NCI-H774 (cell line): ENCODE data around the gene GIPC3.
"Not testable (repeated sequence)": the region's sequence is repeated elsewhere in the genome, so short reads cannot be mapped to it uniquely, and the experiment has no call there.

Experiments used
- DNase-seq: peaks from one replicate; lab custom pipeline; 2025; lab: John Stamatoyannopoulos, UW

Gene GIPC3

DNA sequence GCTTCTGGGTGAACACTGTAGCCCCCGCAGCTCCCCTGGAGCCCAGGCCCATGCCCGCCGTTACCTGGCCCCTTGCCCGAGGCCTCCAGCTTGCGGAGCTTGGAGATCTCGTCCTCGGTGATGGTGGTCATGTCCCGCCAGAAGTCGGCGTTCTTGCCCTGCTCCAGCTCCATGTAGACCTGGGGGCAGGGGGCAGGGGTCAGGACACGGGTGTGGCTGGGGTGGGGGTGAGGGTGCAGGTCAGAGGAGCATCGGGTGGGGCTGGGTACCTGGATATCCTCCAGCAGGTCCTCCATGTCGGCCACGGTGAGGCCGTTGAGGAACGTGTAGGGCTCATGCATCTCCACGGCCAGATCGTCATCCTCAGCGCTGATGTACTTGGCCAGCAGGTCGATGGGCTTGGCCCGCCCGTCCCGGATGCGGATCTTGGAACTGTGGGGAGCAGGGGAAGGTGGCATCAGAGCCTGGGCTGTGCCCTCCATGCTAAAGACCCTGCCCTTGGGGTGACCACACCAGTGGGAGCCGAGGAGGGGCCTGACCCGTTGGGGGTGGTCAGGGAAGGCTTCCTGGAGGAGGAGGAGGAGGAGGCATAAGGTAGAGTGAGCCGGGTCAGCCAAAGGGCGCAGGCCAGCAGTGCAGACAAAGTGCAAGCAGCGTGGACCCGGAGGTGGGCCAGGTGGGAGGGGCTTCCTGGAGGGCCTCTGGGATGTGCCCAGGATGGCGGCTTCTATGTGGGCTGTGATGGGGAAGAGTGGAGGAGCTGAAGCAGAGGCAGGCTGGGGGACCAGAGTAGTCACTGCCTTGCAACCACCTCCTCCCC lies 33.7 kb downstream of the GIPC3 start:
- DNase-seq = no peak

DNA sequence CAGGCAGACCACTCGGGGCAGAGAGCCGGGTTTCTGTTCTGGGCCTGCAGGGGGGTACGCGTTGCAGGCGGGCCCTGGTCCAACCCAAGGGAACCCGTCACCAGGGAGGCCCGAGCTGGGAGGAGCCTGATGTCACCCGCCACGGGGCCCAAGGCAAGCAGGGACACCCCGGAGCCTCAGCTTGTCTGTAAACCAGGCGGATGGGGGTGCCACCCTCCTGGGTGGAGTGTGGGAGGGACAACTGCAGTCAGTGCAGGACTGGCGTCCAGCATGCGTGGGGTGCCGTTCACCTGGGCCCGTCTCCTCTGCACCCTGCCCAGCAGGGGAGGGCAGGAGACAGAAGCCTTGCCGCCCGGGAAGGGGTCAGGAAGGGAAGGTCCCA lies 34.3 kb downstream of the GIPC3 start:
- no peak for DNase-seq

DNA sequence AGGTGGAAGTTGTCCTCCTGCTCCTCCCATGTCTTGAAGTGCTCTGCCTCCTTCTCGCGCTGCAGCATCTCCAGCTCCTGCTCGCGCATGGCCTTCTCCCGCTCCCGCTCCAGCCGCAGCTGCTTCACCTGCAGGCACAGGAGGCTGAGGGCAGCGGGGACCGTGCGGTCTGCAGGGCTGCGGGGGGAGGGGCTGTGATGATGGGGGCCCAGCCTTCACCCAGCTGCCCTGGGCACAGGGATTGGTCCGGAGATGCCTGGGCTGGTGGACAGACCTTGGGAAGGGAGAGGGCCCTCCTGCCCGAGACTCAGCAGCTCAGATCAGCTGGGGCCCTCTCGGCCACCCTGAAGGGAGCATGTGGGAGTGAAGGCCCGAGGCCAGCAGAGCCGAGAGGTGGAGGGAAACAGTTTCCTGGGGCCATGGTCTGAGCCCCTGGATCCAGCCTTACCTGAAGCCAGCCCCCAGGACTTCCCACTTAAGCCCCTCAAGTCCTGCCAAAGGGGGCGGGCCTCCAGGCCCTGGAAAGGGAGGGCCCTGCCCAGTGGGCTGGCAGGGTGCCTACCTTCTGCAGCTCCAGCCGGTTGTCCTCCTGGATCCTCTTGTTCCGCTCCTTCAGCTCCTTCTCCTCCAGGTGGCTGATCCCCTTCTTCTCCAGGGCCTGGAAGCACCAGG lies 35.0 kb downstream of the GIPC3 start:
- no peak for DNase-seq

DNA sequence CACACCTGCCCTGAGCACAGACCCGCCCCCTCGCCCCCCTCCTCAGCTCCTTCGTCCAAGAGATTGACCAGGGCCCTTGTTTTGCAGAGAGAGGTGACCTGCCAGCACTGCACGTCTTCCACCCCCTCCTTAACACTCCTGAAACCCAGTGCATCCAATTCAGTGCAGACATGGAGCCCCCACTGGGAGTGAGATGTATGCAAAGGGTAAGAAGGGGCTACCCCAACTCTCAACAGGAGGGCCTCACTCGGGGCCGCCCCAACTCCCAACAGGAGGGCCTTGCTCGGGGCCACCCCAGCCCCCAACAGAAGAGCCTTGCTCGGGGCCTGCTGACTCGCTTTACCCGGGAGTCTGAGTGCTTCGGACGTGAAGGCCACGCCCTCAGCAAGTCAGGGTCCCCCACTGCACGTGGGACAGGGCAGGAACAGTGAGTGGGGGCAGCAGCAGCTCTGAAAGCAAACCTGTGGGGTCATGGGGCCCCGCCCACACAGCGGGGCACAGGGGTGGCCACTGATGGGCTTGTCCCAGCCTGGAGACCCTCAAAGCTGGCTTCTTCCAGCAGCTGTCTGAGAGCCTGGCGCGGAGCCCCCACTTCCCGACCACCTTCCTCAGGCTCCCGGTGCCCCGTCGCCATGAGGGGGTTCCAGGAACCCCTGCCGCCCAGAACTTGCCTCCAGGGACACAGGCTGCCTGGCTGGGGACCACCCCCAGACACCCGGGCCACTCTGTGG lies 35.7 kb downstream of the GIPC3 start:
- DNase-seq = no peak

DNA sequence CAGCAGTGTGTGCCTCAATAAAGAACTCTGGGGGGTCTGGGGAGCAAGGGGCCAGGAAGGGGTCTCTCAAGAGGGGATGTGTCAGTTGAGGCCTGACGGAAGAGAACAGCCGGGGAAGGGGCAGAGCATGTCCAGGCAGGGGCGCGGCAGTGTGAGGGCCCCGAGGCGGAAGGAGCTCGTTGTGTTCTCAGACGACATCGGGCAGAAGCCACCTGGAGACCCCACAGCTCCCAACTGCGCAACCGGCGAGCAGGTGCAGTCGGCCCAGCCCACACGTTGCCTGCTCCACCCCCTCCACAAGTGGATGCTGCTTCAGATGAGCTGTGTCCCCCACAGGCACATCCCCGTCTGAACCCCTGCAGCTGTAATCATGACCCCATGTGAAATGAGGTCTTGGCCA lies 36.4 kb downstream of the GIPC3 start:
- no peak for DNase-seq

DNA sequence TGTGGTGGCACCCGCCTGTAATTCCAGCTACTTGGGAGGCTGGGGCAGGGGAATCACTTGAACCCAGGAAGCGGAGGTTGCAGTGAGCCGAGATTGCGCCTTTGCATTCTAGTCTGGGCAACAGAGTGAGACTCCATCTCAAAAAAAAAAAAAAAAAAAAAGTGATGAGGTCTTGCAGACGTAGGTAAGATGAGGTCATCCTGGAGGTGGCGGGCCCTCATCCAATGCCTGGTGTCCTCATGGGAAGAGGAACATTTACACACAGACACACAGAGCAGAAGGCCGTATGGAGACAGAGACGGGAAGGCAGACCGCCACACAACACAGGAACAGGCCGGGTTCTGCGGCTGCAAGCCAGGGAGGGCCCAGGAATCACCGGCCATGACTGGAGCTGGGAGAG lies 36.9 kb downstream of the GIPC3 start:
- no peak for DNase-seq

DNA sequence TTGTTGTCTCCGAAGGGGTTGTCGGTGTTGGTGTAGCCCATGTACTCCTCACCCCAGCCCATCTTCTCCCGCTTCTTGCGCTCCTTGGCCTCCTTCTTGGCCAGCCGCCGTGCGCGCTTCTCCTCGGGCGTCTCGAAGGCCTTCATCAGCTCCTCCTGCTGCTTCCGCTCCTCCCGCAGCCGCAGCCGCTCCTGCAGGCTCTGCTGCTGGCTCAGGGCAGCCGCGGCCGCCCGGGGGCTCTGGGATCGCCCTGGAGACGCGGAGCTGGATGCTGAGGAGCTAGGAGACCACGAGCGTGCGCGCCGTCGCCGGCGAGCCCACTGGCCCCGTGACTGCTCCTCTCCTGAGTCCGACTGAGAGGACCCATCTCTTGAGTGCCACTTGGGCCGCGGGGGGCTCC lies 38.4 kb downstream of the GIPC3 start:
- no peak for DNase-seq

DNA sequence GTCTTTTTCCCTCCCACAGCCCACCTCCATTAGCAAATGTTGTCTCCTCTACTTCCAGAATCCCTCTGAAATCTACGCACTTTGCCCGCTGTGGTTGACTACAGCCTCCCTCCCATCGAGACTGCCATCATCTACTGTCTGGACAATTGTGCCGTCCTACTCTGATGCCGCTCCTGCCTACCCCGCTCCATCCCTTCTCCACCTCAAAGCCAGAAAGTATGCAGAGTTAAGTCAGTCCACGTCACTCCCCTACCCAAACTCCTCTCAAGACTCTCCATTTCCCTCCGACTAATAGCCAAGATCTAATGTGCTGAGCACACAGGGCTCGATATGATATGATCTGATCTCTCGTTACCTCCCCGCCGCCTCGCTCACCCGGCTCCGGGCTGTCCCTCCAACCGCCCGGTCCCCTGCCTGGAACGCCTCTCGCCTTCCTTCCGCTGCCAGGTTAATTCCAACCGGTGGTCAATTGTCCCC lies 40.8 kb downstream of the GIPC3 start:
- no peak for DNase-seq

DNA sequence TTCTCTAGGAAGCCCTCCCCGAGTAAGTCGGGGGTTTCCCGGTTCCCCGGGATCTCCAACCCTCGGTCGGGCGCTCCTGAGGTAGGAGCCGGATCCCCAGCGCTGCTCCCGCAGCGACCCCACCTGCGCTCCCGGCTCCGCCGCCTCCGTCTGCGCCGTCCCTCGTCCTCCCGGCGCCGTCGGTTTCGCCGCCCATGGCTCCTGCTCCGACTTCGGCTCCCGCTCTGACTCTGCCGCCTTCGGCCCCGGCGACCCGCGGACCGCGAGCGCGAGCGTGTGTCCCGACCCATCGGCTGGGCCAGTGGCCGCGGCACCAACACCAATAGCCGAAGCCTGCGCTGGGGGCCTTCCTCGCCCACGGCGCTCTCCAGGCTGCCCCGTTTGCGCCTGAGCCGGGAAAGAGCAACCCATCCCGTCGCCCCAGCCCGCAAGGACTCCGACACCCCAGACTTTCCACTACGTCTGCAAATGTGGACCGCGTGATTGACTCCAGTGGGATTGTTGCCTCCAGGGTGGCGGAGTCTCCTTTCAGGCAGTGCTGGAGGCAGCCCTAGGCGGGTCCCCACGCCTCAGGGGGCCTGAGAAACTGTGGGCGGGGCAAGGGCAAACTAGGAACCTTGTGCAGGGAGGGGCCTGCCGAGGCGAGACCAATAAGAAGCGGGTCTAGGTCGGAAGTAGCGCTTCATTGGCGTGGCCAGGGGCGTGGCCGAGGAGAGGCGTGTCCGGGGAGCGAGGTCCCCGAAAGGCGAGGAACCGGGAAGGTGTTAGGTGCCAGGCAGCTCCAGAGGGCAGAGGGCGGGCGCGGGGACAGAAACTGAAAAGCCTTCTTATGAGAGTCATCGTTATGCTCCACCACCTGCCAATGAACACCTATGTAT lies 41.4 kb downstream of the GIPC3 start, which contains the start of gene CACTIN:
CACTIN (minus strand) TSS at position 318 of the 878 bp plus-strand sequence; CDS start at position 290, 28 bp downstream.
- DNase-seq = peak; percentile 97

DNA sequence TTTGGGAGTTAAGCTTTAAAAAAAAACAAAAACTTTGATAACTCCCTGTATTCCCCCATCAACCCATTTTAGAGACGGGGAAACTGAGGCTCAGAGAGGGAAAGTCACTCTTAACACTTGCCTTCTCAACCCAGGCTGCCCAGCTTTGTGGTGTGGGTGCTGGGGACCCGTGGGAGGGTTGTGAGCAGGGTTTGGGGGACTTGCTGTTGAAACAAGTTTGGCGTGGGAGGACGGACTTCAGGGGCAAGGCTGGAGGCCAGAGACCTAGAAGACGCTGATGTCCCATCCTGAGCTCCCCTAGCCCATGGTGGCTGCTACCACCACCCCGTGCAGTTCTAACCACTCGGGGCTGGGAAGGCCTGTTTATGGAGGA lies 42.1 kb downstream of the GIPC3 start:
- DNase-seq = no peak

DNA sequence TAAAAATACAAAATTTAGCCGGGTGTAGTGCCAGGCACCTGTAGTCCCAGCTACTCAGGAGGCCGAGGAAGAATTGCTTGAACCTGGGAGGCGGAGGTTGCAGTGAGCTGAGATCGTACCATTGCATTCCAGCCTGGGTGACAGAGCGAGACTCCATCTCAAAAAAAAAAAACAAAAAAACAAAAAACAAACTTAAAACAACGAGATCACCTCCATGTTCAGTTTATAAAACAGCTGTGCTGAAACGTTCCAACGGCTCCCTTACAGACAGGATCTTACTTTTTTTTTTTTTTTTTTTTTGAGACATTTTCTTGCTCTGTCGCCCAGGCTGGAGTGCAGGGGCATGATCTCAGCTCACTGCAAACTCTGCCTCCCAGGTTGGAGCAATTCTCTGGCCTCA lies 43.5 kb downstream of the GIPC3 start:
- not testable (repeated sequence) for DNase-seq

DNA sequence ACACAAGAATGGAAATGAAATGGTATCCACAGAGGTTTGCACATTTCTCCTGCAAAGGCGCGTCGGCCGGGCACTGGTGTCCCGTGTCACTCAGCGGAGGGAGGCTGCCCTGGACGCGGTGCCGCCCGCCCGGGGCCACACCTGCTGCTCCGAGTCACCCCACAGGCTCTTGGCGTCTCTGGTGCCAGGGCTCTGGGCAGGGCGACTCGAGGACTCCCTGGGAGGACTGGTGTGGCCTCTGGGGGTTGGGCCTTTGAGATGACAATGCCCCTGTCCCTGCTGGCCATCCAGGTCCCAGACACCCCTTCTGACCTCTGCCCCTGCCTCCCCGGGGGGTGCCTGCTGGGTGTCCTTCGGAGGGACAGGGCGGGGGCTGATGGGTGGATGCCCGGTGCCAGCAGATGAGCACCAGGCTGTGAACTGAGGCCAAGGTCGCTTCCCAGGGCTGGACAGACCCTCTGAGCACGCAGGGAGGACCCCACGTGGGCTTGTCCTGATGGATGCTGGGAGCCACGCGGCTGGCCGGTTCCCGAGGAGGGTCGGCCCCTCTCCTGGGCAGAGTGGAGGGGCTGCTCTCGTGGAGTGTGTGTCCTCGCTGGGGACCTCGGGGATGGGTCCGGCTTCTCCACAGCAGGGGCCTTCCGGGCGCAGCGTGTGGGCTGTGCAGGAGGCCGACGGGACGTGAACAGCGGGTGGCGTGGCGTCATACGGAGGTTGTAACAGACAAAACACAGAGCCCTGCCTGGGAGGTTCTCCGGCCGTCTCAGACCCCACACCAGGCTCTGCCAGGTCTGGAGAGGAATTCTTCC lies 46.0 kb downstream of the GIPC3 start:
- no peak for DNase-seq

DNA sequence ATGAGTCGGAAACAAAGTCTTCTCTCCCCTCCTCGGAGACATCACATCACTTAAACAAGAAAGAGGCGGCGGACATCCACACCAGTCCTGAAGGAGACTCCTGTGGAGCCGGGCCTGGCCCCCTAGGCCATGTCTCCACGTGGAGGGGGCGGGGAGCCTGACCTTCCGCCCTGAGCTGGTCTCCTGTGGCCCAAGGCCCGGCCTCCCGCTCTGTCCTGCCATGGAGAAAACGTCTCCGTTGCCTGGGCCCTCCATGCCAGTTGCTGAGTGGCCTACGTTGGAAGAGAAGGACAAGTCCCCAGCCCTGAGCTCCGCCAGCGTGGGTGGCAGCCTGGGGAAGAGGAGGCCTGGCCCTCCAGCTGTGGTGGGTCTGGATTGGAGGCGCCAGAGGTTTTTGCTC lies 46.8 kb downstream of the GIPC3 start:
- no peak for DNase-seq

DNA sequence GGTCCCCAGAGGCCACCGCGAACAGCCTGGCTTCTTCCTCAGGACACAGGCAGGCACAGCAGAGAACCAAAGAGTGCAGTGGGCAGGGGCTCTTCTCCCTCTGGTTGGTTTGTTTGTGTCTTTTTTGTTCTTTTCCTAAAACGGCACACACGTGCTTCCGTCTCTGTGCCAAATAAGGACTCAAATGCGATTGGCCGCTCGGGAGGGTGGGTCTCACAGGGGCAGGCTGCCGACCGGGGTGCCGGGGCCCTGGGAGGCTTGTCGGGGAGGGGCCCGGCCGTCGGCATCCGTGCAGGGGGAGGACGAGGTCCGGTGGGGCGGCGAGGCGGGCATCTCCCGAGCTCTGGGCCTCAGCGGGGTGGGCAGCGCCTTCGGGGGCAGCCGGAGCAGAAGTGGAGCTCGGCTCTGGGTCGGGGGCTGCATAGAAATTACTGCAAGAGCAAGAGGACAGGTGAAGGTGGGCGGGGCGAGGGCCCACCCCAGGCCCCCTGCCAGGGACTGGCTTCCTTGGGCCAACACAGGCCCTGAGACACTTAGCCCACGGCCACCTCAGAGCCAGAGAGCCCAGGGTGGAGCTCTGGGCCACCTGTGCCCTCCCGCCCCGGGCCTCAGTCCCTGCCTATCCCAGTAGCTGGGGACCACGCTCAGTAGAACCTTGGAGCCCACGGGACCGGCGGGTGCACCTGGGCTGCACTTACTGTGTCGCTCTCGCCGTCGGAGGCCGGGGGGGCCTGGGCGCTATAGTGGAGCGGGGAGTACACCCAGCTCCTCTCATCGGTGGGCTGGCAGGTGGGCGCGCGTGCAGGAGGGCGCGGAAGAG lies 47.7 kb downstream of the GIPC3 start:
- DNase-seq = no peak

DNA sequence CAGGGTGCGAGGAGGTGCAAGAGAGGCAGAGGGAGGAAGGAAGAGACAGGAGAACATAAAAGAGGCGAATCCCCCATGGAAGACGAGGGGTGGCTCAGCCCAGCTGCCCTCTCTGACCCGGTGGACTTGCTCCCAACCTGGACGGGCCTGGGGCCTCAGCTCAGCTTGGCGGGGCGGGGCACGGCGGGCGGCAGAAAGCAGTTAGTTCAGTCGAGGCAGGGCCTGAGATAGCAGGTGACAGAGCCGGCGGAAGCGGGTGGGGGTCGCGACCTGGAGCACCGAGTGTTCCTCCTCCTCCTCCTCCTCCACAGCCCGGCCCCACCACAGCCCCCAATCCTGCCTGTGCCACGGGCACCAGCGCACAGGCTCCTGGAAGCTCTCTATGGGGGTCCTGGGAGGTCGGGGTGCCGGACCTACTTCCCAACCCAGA lies 48.3 kb downstream of the GIPC3 start:
- DNase-seq = no peak

DNA sequence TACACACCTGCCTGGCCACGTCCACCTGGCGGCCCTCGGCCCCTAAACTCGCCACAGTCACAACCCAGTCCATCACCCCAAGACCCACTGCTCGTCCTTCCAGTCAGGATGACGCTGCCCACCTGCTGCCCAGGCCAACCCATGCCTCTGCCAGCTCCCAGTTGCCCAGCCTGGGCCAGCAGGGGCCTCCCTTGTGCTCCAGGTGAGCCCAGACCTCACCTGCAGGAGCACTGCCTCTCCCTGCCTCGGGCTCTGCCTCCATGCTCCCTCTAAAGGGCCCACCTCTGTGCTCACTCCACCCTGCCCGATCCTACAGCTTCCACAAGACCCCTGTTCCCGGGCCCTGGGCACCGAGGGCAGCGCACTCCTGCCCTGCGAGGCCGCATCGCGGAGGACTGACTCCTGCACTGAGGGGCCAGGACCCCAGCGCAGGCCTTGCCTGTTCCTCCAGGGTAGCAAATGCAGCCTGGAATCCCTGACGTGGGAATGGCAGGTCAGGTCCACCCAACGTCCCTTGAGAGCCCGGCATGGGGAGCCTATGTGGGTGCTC lies 49.3 kb downstream of the GIPC3 start:
- no peak for DNase-seq

DNA sequence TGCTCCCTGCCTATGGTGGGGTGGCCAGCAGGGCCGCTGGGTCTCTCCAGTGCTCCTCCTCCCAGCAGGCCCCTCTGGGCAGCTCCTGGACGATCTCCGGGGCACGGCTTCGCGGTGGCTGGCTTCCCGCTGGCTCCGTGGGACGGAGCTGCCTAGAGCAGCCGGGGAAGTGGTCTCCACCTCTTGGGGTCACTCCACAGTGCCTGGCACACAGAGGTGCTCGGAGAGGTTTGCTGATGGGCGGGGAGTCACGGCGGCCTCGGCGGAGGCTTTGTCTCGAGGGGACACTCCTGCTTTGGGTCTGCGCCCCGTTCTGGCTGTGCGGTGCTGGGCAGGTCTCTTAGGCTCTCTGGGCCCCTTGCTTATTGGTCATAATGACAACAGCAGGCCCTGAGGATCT lies 51.2 kb downstream of the GIPC3 start:
- DNase-seq = no peak

DNA sequence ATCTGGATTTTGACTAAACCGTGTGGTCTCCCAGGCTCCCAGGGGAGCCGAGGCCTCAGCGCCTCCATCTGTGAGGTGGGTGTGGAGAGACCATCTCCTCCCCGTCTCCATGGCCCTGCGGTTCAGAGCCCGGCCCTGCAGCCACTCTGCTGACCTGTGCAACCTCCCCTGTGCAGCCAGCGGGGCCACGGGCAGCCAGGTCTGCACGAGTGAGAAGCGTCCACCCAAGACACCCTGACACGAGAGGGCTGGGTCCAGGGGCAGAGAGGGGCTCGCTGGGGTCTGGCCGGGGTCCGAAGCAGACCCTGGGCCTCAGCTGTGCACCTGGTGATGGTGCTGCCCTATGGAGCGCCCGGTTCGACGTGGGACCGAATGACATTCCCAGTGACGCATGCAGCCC lies 51.7 kb downstream of the GIPC3 start:
- DNase-seq = no peak

DNA sequence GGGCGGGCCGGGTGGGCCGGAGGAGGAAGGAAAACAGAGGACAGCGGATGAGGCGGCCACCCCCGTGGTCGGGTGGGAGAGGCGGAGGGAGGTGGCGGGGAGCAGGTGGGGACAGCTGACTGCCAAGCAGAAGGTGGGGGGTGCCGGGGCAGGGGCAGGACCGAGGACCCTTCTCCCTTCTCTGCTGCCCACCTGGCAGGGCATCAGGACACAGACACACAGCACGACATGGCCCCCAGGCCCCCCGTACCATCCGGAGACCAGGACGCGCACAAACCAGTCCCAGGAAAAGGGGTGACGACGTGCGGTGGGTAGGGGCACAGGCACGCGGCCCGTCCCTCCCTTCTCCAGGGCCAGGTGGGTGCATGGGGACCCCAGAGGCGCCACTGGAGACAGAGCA lies 52.3 kb downstream of the GIPC3 start:
- DNase-seq = no peak
